HepG2 (cell line): ENCODE measurements around the gene CCER1. TPM values are rescaled to one million over a fixed set of nuclear protein-coding genes. Genes with fewer than 3 reads are reported as not detected.

Experiments
- CEBPB ChIP-seq: IDR thresholded peaks from 2 replicates; pipeline ENCODE4 v1.6.1; 2011; ENCODE audit warnings: low read depth, low read length, improper control_type of control experiment, borderline replicate concordance
- KIAA2018 ChIP-seq: sonication (generic); formaldehyde crosslinking; IDR thresholded peaks from 2 replicates; pipeline ENCODE4 v1.5.0; 2020; ENCODE audit warnings: mild to moderate bottlenecking, missing genetic modification reagents, borderline replicate concordance
- MIXL1 ChIP-seq: IDR thresholded peaks from 2 replicates; pipeline ENCODE4 v1.6.1; 2016
- RELA ChIP-seq: sonication (generic); formaldehyde crosslinking; IDR thresholded peaks from 2 replicates; pipeline ENCODE4 v1.4.0; 2020; ENCODE audit warnings: missing genetic modification reagents
- SYNCRIP ChIP-seq: fragments of 200-400 bp; formaldehyde crosslinking; IDR thresholded peaks from 2 replicates; pipeline ENCODE4 v1.6.1; 2018; ENCODE audit warnings: mild to moderate bottlenecking, low read depth, low read length; ENCODE audit not compliant: insufficient read depth
- ZBTB37 ChIP-seq: sonication (generic); formaldehyde crosslinking; IDR thresholded peaks from 2 replicates; pipeline ENCODE4 v1.4.0; 2020; ENCODE audit warnings: mild to moderate bottlenecking, missing genetic modification reagents
- ZKSCAN5 ChIP-seq: sonication (generic); formaldehyde crosslinking; IDR thresholded peaks from 2 replicates; pipeline ENCODE4 v1.5.1; 2020; ENCODE audit warnings: mild to moderate bottlenecking, missing genetic modification reagents
- ZMAT3 ChIP-seq: sonication (generic); formaldehyde crosslinking; conservative IDR thresholded peaks from 2 replicates; pipeline ENCODE4 v1.7.0; 2021; ENCODE audit warnings: missing genetic modification reagents
- ZNF780A ChIP-seq: sonication (generic); formaldehyde crosslinking; IDR thresholded peaks from 2 replicates; pipeline ENCODE4 v1.8.0; 2022; ENCODE audit warnings: mild to moderate bottlenecking, missing genetic modification reagents, moderate library complexity
- ZSCAN22 ChIP-seq: sonication (generic); formaldehyde crosslinking; IDR thresholded peaks from 2 replicates; pipeline ENCODE4 v1.4.0; 2020; ENCODE audit warnings: mild to moderate bottlenecking, missing genetic modification reagents
- polyA plus RNA-seq, 8 experiments: library from polyadenylated mRNA; depleted of rRNA in 3 of 8; stranded (reverse) in 7 of 8; unstranded in 1 of 8; fragments of >200 nt; fragmentation: Illumina TruSeq in 4 of 8; extraction: Trizol in 4 of 8; gene quantifications; 2 replicates each; pipeline versions ENCODE4 v1.2.1 to v1.2.3, GENCODE V29; 2011 to 2016; ENCODE audit warnings: low read depth in 4 of 8, missing spikeins in 1 of 8, mixed read lengths in 1 of 8; ENCODE audit not compliant: insufficient read depth in 1 of 8
- total RNA-seq, 5 experiments: library from RNA; depleted of rRNA; stranded (reverse); fragments of >200 nt; fragmentation: Illumina TruSeq; extraction: Trizol; gene quantifications; 2 replicates each; pipeline ENCODE4 v1.2.3, GENCODE V29; 2016; ENCODE audit warnings: low read depth in 1 of 5
- TF ChIP-seq, protein P1 (sequence below): IDR thresholded peaks from 2 replicates; pipeline ENCODE4 v1.6.1; 2016; ENCODE audit warnings: missing compliant biosample characterization, missing genetic modification reagents, borderline replicate concordance
- TF ChIP-seq, protein P2 (sequence below): sonication (generic); formaldehyde crosslinking; IDR thresholded peaks from 2 replicates; pipeline ENCODE4 v1.5.0; 2020; ENCODE audit warnings: mild to moderate bottlenecking, missing genetic modification reagents

CCER1 gene
- total and polyA plus RNA-seq, 2 of the 13 experiments (the other 11 are each of a cell fraction or from before 2014, with no cell fraction given), result not detected

GRCh38 chr12:90961154-90961553 lies 6.2 kb upstream of the CCER1 start (continued):
- TF ChIP-seq KIAA2018 (CRISPR knock-in tag) (no peak), CEBPB (no peak), ZNF780A (CRISPR knock-in tag) (no peak), ZKSCAN5 (CRISPR knock-in tag) (no peak), SYNCRIP (no peak), RELA (no peak), ZSCAN22 (no peak), MIXL1 (no peak), ZBTB37 (CRISPR knock-in tag) (no peak), ZMAT3 (CRISPR knock-in tag) (no peak)
- TF ChIP-seq, protein P1, sequence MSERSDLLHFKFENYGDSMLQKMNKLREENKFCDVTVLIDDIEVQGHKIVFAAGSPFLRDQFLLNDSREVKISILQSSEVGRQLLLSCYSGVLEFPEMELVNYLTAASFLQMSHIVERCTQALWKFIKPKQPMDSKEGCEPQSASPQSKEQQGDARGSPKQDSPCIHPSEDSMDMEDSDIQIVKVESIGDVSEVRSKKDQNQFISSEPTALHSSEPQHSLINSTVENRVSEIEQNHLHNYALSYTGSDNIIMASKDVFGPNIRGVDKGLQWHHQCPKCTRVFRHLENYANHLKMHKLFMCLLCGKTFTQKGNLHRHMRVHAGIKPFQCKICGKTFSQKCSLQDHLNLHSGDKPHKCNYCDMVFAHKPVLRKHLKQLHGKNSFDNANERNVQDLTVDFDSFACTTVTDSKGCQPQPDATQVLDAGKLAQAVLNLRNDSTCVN (CRISPR knock-in tag), result no peak
- TF ChIP-seq, protein P2, sequence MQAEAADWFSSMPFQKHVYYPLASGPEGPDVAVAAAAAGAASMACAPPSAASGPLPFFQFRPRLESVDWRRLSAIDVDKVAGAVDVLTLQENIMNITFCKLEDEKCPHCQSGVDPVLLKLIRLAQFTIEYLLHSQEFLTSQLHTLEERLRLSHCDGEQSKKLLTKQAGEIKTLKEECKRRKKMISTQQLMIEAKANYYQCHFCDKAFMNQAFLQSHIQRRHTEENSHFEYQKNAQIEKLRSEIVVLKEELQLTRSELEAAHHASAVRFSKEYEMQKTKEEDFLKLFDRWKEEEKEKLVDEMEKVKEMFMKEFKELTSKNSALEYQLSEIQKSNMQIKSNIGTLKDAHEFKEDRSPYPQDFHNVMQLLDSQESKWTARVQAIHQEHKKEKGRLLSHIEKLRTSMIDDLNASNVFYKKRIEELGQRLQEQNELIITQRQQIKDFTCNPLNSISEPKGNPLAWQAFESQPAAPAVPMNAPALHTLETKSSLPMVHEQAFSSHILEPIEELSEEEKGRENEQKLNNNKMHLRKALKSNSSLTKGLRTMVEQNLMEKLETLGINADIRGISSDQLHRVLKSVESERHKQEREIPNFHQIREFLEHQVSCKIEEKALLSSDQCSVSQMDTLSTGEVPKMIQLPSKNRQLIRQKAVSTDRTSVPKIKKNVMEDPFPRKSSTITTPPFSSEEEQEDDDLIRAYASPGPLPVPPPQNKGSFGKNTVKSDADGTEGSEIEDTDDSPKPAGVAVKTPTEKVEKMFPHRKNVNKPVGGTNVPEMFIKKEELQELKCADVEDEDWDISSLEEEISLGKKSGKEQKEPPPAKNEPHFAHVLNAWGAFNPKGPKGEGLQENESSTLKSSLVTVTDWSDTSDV (CRISPR knock-in tag), result no peak
